Ascending aorta (tissue), 2 donors: ENCODE measurements around the gene SSPN. TPM values are rescaled to one million over a fixed set of nuclear protein-coding genes. Genes with fewer than 3 reads are reported as not detected.
A peak's percentile ranks its signal among the peaks of the same experiment; 100 is the strongest.

Experiments
- DNase-seq, 2 donors: peaks; one replicate each; pipeline ENCODE4 v3.0.0-alpha.2; 2019; ENCODE audit warnings: low spot score in 2 of 2
- H3K27ac ChIP-seq, 2 donors: fragments of 200-600 bp; sonication (generic); one replicate each; pipeline ENCODE4 v1.5.1; 2016 to 2017; ENCODE audit warnings: mild to moderate bottlenecking in 1 of 2
- H3K27me3 ChIP-seq: fragments of 200-600 bp; sonication (generic); one replicate; pipeline ENCODE4 v1.5.1; 2017
- H3K36me3 ChIP-seq, 2 donors: fragments of 200-600 bp; sonication (generic); one replicate each; pipeline ENCODE4 v1.5.1; 2016
- H3K4me1 ChIP-seq, 2 donors: fragments of 200-600 bp; sonication (generic); one replicate each; pipeline ENCODE4 v1.5.1; 2016 to 2017; ENCODE audit warnings: mild to moderate bottlenecking in 1 of 2
- H3K4me3 ChIP-seq, 2 donors: fragments of 200-600 bp; sonication (generic); one replicate each; pipeline ENCODE4 v1.5.1; 2016 to 2017; ENCODE audit warnings: mild to moderate bottlenecking in 1 of 2
- H3K9me3 ChIP-seq, 2 donors: fragments of 200-600 bp; sonication (generic); one replicate each; pipeline ENCODE4 v1.5.1; 2016
- intact Hi-C: fragments of 100-400 bp; cut with DNase I; formaldehyde crosslinking; loops from one replicate; pipeline ENCODE4 v1.15.1; 2023
- total RNA-seq: library from RNA; depleted of rRNA; stranded (reverse); fragments of >200 nt; gene quantifications from one replicate; pipeline ENCODE4 v1.1.0, GENCODE V29; 2016
- TF ChIP-seq, protein P1 (sequence below), 3 experiments: fragments of 200-600 bp in 2 of 3; fragments of 450-650 bp in 1 of 3; sonication (generic) in 2 of 3; IDR thresholded peaks; one replicate each; pipeline ENCODE4 v1.5.1; 2016 to 2019; ENCODE audit warnings: antibody characterized with exemption in 3 of 3, mild to moderate bottlenecking in 1 of 3, moderate library complexity in 1 of 3

The SSPN gene
- total RNA-seq, 1 donor from 2014 or later, result 56.3 TPM

- no peaks in the 10 kb centered on the region for H3K27me3 ChIP-seq
- no peaks in the 10 kb centered on the region for H3K9me3 ChIP-seq
- H3K27ac ChIP-seq, result peak overlapping the region; percentile 75 to 78
- no peak overlapping the region for H3K4me3 ChIP-seq
- peaks cover 3 to 36% of the 10 kb centered on the region in 2 donors for H3K4me1 ChIP-seq
- no peaks in the 10 kb centered on the region for H3K36me3 ChIP-seq
- intact Hi-C loops, result loop anchor here (1.0 to 5.0 kb wide), 5 partner anchors 27 to 119 kb away; no protein-coding TSS in a partner anchor
- peak in 1 of 2 donors; percentile 74 for DNase-seq
- TF ChIP-seq, protein P1, sequence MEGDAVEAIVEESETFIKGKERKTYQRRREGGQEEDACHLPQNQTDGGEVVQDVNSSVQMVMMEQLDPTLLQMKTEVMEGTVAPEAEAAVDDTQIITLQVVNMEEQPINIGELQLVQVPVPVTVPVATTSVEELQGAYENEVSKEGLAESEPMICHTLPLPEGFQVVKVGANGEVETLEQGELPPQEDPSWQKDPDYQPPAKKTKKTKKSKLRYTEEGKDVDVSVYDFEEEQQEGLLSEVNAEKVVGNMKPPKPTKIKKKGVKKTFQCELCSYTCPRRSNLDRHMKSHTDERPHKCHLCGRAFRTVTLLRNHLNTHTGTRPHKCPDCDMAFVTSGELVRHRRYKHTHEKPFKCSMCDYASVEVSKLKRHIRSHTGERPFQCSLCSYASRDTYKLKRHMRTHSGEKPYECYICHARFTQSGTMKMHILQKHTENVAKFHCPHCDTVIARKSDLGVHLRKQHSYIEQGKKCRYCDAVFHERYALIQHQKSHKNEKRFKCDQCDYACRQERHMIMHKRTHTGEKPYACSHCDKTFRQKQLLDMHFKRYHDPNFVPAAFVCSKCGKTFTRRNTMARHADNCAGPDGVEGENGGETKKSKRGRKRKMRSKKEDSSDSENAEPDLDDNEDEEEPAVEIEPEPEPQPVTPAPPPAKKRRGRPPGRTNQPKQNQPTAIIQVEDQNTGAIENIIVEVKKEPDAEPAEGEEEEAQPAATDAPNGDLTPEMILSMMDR (IDR thresholded peaks at IDR 0.05), result peak; percentile 6 to 38 (median 28)
Observed at GRCh38 chr12:26153421-26154154, 41.8 kb upstream of the SSPN start.

DNA sequence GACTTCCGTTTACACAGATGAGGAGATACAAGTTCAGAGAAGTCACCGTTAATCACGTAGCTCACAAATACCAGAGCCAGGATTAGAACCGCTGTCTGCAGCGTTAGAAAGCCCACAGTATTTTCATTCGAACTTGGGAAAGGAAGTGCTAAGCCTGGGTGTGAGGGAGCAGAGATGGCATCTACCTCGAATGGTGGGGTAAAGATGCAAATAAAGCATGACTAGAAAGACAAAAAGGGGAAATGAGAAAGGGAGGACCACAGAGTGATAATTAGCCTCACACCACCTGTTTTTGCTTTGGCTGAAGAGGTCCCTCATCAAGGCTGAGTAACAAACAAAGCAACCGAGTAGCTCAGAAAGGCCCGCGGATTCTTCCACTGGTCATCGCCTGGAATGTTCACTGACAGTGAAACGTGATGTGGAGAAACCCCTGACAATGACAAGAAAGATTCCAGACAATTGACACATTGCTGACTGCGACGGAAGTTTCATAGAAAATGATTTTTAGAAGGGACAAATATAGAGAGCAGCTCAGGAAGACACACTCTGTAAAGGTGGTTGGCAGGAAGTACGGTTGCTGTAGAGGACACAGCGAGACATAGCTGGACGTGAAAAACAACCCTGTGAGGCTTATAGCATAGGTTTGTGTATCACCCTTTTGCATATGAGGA, 39.0 kb upstream of the SSPN start:
- intact Hi-C loops, result no loop called here
- TF ChIP-seq, protein P1 (IDR thresholded peaks at IDR 0.05), result no peak
- no peaks in the 10 kb centered on the region for H3K36me3 ChIP-seq
- H3K9me3 ChIP-seq, result no peaks in the 10 kb centered on the region
- DNase-seq, result no peak
- H3K27ac ChIP-seq, result no peak overlapping the region
- no peaks in the 10 kb centered on the region for H3K27me3 ChIP-seq
- no peak overlapping the region for H3K4me3 ChIP-seq
- peaks cover 3 to 25% of the 10 kb centered on the region in 2 donors for H3K4me1 ChIP-seq

GRCh38 chr12:26157001-26157400, 38.4 kb upstream of the SSPN start:
- no peak overlapping the region for H3K4me3 ChIP-seq
- H3K27ac ChIP-seq, result no peak overlapping the region
- intact Hi-C loops, result no loop called here
- peaks cover 3 to 19% of the 10 kb centered on the region in 2 donors for H3K4me1 ChIP-seq
- TF ChIP-seq, protein P1 (IDR thresholded peaks at IDR 0.05), result no peak
- no peaks in the 10 kb centered on the region for H3K36me3 ChIP-seq
- no peaks in the 10 kb centered on the region for H3K9me3 ChIP-seq
- H3K27me3 ChIP-seq, result no peaks in the 10 kb centered on the region
- DNase-seq, result no peak

- no peak for DNase-seq
- intact Hi-C loops, result no loop called here
Observed at GRCh38 chr12:26158078-26158764, 37.2 kb upstream of the SSPN start.

GRCh38 chr12:26162174-26162573, 33.2 kb upstream of the SSPN start:
- intact Hi-C loops, result no loop called here
- no peak overlapping the region for H3K27ac ChIP-seq
- H3K9me3 ChIP-seq, result no peaks in the 10 kb centered on the region
- no peaks in the 10 kb centered on the region for H3K36me3 ChIP-seq
- no peaks in the 10 kb centered on the region for H3K4me1 ChIP-seq
- no peak overlapping the region for H3K4me3 ChIP-seq
- DNase-seq, result no peak
- H3K27me3 ChIP-seq, result no peaks in the 10 kb centered on the region
- TF ChIP-seq, protein P1 (IDR thresholded peaks at IDR 0.05), result no peak

More at GRCh38 chr12:26158078-26158764, 37.2 kb upstream of the SSPN start:
- H3K4me1 ChIP-seq, result peaks cover 3 to 9% of the 10 kb centered on the region in 2 donors
- no peaks in the 10 kb centered on the region for H3K27me3 ChIP-seq
- no peak overlapping the region for H3K4me3 ChIP-seq
- TF ChIP-seq, protein P1 (IDR thresholded peaks at IDR 0.05), result no peak
- H3K9me3 ChIP-seq, result no peaks in the 10 kb centered on the region
- no peaks in the 10 kb centered on the region for H3K36me3 ChIP-seq
- no peak overlapping the region for H3K27ac ChIP-seq
